GM23338 (cell line): Measurements from ENCODE around the gene OR5H2. TPM values are rescaled to one million over a fixed set of nuclear protein-coding genes. Genes with fewer than 3 reads are reported as not detected.

Source experiments
- ATAC-seq: fragments of 200-7000 bp; cut with Tn5 transposase; 3 replicates; pipeline ENCODE4 v1.9.1; 2020
- DNase-seq: peaks from one replicate; pipeline ENCODE4 v3.0.0-alpha.2; 2015; ENCODE audit warnings: low spot score
- H2AFZ ChIP-seq: fragments of 200-600 bp; sonication (generic); 2 replicates; pipeline ENCODE4 v1.8.0; 2016; ENCODE audit warnings: antibody characterized with exemption, mild to moderate bottlenecking, moderate library complexity
- H3F3A ChIP-seq: fragments of 200-600 bp; sonication (generic); replicated peaks from 2 replicates; pipeline ENCODE4 v1.8.0; 2017; ENCODE audit warnings: antibody characterized with exemption, mixed run types, low read depth
- H3K27ac ChIP-seq: fragments of 200-600 bp; sonication (generic); 2 replicates; pipeline ENCODE4 v1.6.1; 2016; ENCODE audit warnings: low read depth
- H3K27me3 ChIP-seq: fragments of 200-600 bp; sonication (generic); 2 replicates; pipeline ENCODE4 v1.8.0; 2016; ENCODE audit warnings: mild to moderate bottlenecking, mixed run types, moderate library complexity; ENCODE audit not compliant: insufficient read depth
- H3K36me3 ChIP-seq: fragments of 200-600 bp; sonication (generic); 2 replicates; pipeline ENCODE4 v1.8.0; 2016; ENCODE audit warnings: mild to moderate bottlenecking; ENCODE audit not compliant: insufficient read depth
- H3K4me1 ChIP-seq: fragments of 200-600 bp; sonication (generic); 2 replicates; pipeline ENCODE4 v1.8.0; 2016; ENCODE audit warnings: mild to moderate bottlenecking, moderate library complexity; ENCODE audit not compliant: insufficient read depth
- H3K4me2 ChIP-seq: fragments of 200-600 bp; sonication (generic); 2 replicates; pipeline ENCODE4 v1.7.1; 2017; ENCODE audit warnings: mixed run types
- H3K4me3 ChIP-seq: fragments of 200-600 bp; sonication (generic); 2 replicates; pipeline ENCODE4 v1.6.1; 2016; ENCODE audit warnings: mixed run types
- H3K79me2 ChIP-seq: fragments of 200-600 bp; sonication (generic); replicated peaks from 2 replicates; pipeline ENCODE4 v1.8.0; 2017; ENCODE audit warnings: mild to moderate bottlenecking; ENCODE audit not compliant: insufficient read depth
- H3K9me2 ChIP-seq: fragments of 200-600 bp; sonication (generic); 2 replicates; pipeline ENCODE4 v1.8.0; 2017; ENCODE audit not compliant: insufficient read depth
- H4K20me1 ChIP-seq: fragments of 200-600 bp; sonication (generic); replicated peaks from 2 replicates; pipeline ENCODE4 v1.8.0; 2017; ENCODE audit warnings: mild to moderate bottlenecking; ENCODE audit not compliant: insufficient read depth
- H3K27ac Mint-ChIP-seq: 2 replicates; pipeline ENCODE4 v1.8.0; 2020; ENCODE audit warnings: inconsistent platforms, mild to moderate bottlenecking, moderate library complexity, mixed read lengths
- H3K27me3 Mint-ChIP-seq: 3 replicates; pipeline ENCODE4 v1.8.0; 2022; ENCODE audit warnings: low read depth, mild to moderate bottlenecking, moderate library complexity, mixed read lengths, inconsistent platforms; ENCODE audit not compliant: insufficient read depth, poor library complexity
- H3K36me3 Mint-ChIP-seq: 3 replicates; pipeline ENCODE4 v1.8.0; 2021; ENCODE audit warnings: low read depth, mild to moderate bottlenecking, inconsistent platforms, moderate library complexity, mixed read lengths
- H3K4me1 Mint-ChIP-seq: 3 replicates; pipeline ENCODE4 v1.8.0; 2020; ENCODE audit warnings: mild to moderate bottlenecking, inconsistent platforms, mixed read lengths
- H3K4me3 Mint-ChIP-seq: 3 replicates; pipeline ENCODE4 v1.8.0; 2021; ENCODE audit warnings: moderate library complexity, mild to moderate bottlenecking, inconsistent platforms, mixed read lengths
- H3K9me3 Mint-ChIP-seq: 3 replicates; pipeline ENCODE4 v1.8.0; 2020; ENCODE audit warnings: moderate library complexity, mild to moderate bottlenecking, inconsistent platforms, mixed read lengths
- CREB1 ChIP-seq: fragments of 250-450 bp; sonication (Bioruptor Pico); IDR thresholded peaks from 2 replicates; pipeline ENCODE4 v1.5.0; 2020; ENCODE audit warnings: low read depth, mild to moderate bottlenecking, moderate library complexity
- EZH2 ChIP-seq: fragments of 200-600 bp; sonication (generic); IDR thresholded peaks from one replicate; pipeline ENCODE4 v1.8.0; 2017; ENCODE audit warnings: antibody characterized with exemption, mild to moderate bottlenecking, low read depth; ENCODE audit not compliant: unreplicated experiment
- EZH2phosphoT487 ChIP-seq: fragments of 200-600 bp; sonication (generic); IDR thresholded peaks from one replicate; pipeline ENCODE4 v1.8.1; 2018; ENCODE audit warnings: antibody characterized with exemption; ENCODE audit not compliant: unreplicated experiment
- JUNB ChIP-seq: IDR thresholded peaks from one replicate; pipeline ENCODE4 v1.6.1; 2016; ENCODE audit warnings: antibody characterized with exemption; ENCODE audit not compliant: unreplicated experiment
- NANOG ChIP-seq: IDR thresholded peaks from 2 replicates; pipeline ENCODE4 v1.6.1; 2016; ENCODE audit warnings: antibody characterized with exemption, borderline replicate concordance
- POLR2AphosphoS5 ChIP-seq: IDR thresholded peaks from 2 replicates; pipeline ENCODE4 v1.6.1; 2016; ENCODE audit warnings: antibody characterized with exemption, low read depth
- STAT1 ChIP-seq: IDR thresholded peaks from one replicate; pipeline ENCODE4 v1.6.1; 2016; ENCODE audit warnings: antibody characterized with exemption; ENCODE audit not compliant: unreplicated experiment
- ZNF114 ChIP-seq: fragments of 250-450 bp; sonication (Bioruptor Pico); IDR thresholded peaks from 2 replicates; pipeline ENCODE4 v1.5.0; 2020; ENCODE audit warnings: mild to moderate bottlenecking, moderate library complexity
- ZNF331 ChIP-seq: fragments of 250-450 bp; sonication (Bioruptor Pico); IDR thresholded peaks from 2 replicates; pipeline ENCODE4 v1.5.0; 2020; ENCODE audit warnings: low read depth, mild to moderate bottlenecking, moderate library complexity
- polyA plus RNA-seq: library from polyadenylated mRNA; unstranded; fragments of >200 nt; fragmentation: Nextera tagmentation; extraction: Ambion mirVana; gene quantifications from 2 replicates; pipeline ENCODE4 v1.2.1, GENCODE V29; 2016
- total RNA-seq: library from RNA; depleted of rRNA; stranded (reverse); fragments of >200 nt; shearing (Covaris generic); gene quantifications from 2 replicates; pipeline ENCODE4 v1.2.3, GENCODE V29; 2014
- TF ChIP-seq, protein P1 (sequence below): IDR thresholded peaks from 2 replicates; pipeline ENCODE4 v1.6.1; 2016; ENCODE audit warnings: antibody characterized with exemption
- TF ChIP-seq, protein P2 (sequence below): fragments of 250-450 bp; sonication (Bioruptor Pico); IDR thresholded peaks from 2 replicates; pipeline ENCODE4 v1.5.0; 2020; ENCODE audit warnings: mild to moderate bottlenecking, moderate library complexity
- TF ChIP-seq, protein P3 (sequence below), 2 experiments: fragments of 200-600 bp in 1 of 2; sonication (generic) in 1 of 2; conservative IDR thresholded peaks; 2 replicates each; pipeline versions ENCODE4 v1.5.1 to v1.6.1; 2016 to 2017; ENCODE audit warnings: antibody characterized with exemption in 2 of 2, low read depth in 2 of 2, mild to moderate bottlenecking in 2 of 2, moderate library complexity in 1 of 2
- TF ChIP-seq, protein P4 (sequence below): IDR thresholded peaks from one replicate; pipeline ENCODE4 v1.6.1; 2018; ENCODE audit warnings: antibody characterized with exemption; ENCODE audit not compliant: unreplicated experiment

OR5H2 gene
- total and polyA plus RNA-seq, 2 experiments from 2014 or later, result 1.1 TPM; not detected in 1

DNA sequence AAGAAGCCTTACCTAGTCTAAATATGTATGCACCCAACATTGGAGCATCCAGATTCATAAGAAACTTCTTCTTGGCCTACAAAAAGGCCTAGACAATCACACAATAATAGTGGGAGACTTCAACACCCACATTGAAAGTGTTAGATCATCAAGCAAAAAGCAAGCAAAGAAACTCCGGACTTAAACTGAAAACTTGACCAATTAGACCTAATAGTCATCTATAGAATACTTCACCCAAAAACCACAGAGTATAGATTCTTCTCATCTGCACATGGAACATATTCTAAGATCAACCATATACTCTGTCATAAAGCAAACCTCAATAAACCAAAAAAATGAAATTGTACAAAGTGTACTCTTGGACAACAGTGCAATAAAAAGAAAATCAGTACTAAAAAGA lies 49.0 kb downstream of the OR5H2 start:
- Histone ChIP-seq H3K4me1 (peaks cover 30% of the 10 kb centered on the region), H4K20me1 (no peaks in the 10 kb centered on the region), H3K4me2 (no peak overlapping the region), H2AFZ (no peak overlapping the region), H3K27me3 (no peaks in the 10 kb centered on the region), H3K27ac (no peak overlapping the region), H3K36me3 (no peaks in the 10 kb centered on the region), H3K4me3 (no peak overlapping the region), H3K9me2 (no peaks in the 10 kb centered on the region), H3F3A (no peaks in the 10 kb centered on the region), H3K79me2 (no peaks in the 10 kb centered on the region)
- Mint-ChIP-seq H3K4me3 (no peak overlapping the region), H3K36me3 (no peaks in the 10 kb centered on the region), H3K27me3 (peaks cover 2% of the 10 kb centered on the region), H3K4me1 (peaks cover 27% of the 10 kb centered on the region), H3K27ac (no peak overlapping the region), H3K9me3 (no peaks in the 10 kb centered on the region)
- DNase-seq, result no peak
- ATAC-seq, result no peak
- TF ChIP-seq, protein P1, sequence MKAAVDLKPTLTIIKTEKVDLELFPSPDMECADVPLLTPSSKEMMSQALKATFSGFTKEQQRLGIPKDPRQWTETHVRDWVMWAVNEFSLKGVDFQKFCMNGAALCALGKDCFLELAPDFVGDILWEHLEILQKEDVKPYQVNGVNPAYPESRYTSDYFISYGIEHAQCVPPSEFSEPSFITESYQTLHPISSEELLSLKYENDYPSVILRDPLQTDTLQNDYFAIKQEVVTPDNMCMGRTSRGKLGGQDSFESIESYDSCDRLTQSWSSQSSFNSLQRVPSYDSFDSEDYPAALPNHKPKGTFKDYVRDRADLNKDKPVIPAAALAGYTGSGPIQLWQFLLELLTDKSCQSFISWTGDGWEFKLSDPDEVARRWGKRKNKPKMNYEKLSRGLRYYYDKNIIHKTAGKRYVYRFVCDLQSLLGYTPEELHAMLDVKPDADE, result no peak
- TF ChIP-seq JUNB (no peak), CREB1 (CRISPR knock-in tag) (no peak), STAT1 (no peak), EZH2phosphoT487 (no peak), POLR2AphosphoS5 (no peak), EZH2 (no peak), NANOG (no peak), ZNF114 (CRISPR knock-in tag) (no peak), ZNF331 (no peak)
- TF ChIP-seq, protein P2, sequence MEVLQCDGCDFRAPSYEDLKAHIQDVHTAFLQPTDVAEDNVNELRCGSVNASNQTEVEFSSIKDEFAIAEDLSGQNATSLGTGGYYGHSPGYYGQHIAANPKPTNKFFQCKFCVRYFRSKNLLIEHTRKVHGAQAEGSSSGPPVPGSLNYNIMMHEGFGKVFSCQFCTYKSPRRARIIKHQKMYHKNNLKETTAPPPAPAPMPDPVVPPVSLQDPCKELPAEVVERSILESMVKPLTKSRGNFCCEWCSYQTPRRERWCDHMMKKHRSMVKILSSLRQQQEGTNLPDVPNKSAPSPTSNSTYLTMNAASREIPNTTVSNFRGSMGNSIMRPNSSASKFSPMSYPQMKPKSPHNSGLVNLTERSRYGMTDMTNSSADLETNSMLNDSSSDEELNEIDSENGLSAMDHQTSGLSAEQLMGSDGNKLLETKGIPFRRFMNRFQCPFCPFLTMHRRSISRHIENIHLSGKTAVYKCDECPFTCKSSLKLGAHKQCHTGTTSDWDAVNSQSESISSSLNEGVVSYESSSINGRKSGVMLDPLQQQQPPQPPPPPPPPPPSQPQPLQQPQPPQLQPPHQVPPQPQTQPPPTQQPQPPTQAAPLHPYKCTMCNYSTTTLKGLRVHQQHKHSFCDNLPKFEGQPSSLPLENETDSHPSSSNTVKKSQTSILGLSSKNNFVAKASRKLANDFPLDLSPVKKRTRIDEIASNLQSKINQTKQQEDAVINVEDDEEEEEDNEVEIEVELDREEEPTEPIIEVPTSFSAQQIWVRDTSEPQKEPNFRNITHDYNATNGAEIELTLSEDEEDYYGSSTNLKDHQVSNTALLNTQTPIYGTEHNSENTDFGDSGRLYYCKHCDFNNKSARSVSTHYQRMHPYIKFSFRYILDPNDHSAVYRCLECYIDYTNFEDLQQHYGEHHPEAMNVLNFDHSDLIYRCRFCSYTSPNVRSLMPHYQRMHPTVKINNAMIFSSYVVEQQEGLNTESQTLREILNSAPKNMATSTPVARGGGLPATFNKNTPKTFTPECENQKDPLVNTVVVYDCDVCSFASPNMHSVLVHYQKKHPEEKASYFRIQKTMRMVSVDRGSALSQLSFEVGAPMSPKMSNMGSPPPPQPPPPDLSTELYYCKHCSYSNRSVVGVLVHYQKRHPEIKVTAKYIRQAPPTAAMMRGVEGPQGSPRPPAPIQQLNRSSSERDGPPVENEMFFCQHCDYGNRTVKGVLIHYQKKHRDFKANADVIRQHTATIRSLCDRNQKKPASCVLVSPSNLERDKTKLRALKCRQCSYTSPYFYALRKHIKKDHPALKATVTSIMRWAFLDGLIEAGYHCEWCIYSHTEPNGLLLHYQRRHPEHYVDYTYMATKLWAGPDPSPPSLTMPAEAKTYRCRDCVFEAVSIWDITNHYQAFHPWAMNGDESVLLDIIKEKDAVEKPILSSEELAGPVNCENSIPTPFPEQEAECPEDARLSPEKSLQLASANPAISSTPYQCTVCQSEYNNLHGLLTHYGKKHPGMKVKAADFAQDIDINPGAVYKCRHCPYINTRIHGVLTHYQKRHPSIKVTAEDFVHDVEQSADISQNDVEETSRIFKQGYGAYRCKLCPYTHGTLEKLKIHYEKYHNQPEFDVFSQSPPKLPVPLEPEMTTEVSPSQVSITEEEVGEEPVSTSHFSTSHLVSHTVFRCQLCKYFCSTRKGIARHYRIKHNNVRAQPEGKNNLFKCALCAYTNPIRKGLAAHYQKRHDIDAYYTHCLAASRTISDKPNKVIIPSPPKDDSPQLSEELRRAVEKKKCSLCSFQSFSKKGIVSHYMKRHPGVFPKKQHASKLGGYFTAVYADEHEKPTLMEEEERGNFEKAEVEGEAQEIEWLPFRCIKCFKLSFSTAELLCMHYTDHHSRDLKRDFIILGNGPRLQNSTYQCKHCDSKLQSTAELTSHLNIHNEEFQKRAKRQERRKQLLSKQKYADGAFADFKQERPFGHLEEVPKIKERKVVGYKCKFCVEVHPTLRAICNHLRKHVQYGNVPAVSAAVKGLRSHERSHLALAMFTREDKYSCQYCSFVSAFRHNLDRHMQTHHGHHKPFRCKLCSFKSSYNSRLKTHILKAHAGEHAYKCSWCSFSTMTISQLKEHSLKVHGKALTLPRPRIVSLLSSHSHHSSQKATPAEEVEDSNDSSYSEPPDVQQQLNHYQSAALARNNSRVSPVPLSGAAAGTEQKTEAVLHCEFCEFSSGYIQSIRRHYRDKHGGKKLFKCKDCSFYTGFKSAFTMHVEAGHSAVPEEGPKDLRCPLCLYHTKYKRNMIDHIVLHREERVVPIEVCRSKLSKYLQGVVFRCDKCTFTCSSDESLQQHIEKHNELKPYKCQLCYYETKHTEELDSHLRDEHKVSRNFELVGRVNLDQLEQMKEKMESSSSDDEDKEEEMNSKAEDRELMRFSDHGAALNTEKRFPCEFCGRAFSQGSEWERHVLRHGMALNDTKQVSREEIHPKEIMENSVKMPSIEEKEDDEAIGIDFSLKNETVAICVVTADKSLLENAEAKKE (CRISPR knock-in tag), result no peak
- TF ChIP-seq, protein P3, sequence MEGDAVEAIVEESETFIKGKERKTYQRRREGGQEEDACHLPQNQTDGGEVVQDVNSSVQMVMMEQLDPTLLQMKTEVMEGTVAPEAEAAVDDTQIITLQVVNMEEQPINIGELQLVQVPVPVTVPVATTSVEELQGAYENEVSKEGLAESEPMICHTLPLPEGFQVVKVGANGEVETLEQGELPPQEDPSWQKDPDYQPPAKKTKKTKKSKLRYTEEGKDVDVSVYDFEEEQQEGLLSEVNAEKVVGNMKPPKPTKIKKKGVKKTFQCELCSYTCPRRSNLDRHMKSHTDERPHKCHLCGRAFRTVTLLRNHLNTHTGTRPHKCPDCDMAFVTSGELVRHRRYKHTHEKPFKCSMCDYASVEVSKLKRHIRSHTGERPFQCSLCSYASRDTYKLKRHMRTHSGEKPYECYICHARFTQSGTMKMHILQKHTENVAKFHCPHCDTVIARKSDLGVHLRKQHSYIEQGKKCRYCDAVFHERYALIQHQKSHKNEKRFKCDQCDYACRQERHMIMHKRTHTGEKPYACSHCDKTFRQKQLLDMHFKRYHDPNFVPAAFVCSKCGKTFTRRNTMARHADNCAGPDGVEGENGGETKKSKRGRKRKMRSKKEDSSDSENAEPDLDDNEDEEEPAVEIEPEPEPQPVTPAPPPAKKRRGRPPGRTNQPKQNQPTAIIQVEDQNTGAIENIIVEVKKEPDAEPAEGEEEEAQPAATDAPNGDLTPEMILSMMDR (conservative IDR thresholded peaks at IDR 0.05; ENCODE audit: low read depth in 2 of 2), result no peak
- TF ChIP-seq, protein P4, sequence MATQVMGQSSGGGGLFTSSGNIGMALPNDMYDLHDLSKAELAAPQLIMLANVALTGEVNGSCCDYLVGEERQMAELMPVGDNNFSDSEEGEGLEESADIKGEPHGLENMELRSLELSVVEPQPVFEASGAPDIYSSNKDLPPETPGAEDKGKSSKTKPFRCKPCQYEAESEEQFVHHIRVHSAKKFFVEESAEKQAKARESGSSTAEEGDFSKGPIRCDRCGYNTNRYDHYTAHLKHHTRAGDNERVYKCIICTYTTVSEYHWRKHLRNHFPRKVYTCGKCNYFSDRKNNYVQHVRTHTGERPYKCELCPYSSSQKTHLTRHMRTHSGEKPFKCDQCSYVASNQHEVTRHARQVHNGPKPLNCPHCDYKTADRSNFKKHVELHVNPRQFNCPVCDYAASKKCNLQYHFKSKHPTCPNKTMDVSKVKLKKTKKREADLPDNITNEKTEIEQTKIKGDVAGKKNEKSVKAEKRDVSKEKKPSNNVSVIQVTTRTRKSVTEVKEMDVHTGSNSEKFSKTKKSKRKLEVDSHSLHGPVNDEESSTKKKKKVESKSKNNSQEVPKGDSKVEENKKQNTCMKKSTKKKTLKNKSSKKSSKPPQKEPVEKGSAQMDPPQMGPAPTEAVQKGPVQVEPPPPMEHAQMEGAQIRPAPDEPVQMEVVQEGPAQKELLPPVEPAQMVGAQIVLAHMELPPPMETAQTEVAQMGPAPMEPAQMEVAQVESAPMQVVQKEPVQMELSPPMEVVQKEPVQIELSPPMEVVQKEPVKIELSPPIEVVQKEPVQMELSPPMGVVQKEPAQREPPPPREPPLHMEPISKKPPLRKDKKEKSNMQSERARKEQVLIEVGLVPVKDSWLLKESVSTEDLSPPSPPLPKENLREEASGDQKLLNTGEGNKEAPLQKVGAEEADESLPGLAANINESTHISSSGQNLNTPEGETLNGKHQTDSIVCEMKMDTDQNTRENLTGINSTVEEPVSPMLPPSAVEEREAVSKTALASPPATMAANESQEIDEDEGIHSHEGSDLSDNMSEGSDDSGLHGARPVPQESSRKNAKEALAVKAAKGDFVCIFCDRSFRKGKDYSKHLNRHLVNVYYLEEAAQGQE, result no peak
